Stimulated activated CD4-positive, alpha-beta T cell treated with anti-CD3 and anti-CD28 coated beads, Interleukin-1b, Interleukin-23, amount 100 ng/mL, for 24 hours (primary cell): ENCODE data around the gene C3orf18.

Experiments
- DNase-seq, 4 experiments: peaks; one replicate each; pipeline ENCODE4 v3.0.0-alpha.2; 2020; ENCODE audit warnings: low read depth in 4 of 4, low spot score in 1 of 4

The C3orf18 gene

DNA sequence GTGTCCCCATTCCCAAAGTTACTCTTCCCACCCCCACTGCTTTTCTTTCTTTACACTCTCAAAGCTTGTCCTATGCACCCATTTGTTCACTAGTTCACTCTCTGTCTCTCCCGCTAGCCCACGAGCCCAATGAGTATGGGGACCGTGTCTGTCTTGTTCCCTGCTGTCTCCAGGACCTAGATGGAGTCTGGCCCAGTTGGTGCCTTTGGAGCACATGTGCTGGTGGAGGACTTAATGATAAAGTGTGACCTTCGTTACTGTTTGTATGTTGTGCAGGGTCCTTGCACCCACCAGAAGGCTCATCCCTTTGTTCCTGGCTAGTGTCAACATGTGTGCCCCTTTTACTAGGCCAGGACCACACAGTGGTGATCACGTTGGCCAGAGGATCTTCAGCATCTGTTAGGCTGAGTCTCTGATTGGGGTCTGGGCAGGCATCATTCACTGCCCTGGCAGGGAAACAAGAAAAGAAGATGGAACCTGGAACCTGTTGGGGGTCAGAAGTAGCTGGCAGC, 36.6 kb upstream of the C3orf18 start:
- DNase-seq, result no peak

DNA sequence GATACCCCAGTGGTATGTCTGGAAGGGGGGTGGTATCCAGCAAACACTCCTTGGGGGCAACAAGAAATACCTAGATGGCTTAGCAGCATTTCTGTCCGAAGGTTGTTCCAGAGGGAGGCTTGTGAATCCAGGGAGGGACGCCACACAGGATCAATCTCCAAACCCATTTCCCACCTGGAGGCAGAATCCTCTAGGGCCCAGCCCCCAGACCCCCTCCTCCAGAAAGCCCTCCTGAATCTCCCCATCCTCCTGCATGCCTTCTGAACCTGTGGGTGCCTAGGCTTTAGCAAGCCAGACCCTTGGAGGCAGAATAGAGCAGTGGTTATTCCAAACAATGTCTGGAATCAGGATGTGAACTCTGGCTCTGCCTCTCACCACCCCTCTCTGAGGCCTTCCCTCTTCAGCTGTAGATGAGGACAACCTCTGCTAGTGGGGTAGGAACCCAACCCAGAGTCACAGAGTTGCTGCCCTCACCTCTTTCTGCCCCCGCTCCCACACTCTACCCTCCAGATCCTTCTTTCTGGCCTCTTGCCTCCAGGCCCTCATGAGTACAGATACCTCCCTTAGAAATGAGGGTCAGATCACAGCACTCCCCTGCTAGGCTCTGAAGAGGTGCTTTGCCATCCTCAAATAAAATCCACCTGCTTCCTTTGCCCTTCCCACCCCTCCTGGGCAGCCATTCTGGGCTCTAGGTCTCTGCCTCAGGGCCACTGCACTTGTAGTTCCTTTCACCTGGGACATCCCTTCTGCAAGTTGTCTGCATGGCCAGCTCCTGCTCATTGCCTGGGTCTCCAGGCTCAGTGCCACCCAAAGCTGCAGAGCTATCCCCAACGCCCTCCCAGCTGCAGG, 35.9 kb upstream of the C3orf18 start:
- no peak for DNase-seq

DNA sequence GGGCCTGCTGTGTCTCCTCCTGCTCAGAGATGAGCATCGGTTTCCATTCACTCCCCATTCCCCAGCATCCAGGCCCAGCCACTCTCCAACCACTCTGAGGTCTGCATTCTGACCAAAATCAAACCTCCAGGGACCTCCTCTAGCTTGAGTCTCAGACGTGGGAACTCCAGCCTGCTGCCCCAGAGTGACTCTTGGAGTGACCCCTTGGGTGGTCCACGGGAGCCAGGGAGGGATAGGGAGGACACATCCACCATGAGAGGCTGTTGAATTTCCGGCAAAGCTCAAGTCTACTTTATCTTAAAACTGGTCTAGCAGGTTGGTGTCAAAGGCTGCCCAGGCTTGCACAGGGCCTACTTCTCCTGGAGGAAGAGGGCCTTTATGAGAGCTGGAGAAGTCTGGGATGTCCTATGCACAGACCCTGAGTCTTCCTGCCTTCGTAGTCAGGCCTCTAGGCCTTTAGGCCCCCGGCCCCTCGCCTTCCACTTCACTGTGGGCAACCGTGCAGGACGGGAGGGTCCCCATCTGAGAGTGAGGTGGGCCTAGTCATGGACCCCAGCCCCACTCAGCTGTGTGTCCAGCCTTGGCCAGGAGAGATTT, 35.1 kb upstream of the C3orf18 start:
- DNase-seq, result no peak

DNA sequence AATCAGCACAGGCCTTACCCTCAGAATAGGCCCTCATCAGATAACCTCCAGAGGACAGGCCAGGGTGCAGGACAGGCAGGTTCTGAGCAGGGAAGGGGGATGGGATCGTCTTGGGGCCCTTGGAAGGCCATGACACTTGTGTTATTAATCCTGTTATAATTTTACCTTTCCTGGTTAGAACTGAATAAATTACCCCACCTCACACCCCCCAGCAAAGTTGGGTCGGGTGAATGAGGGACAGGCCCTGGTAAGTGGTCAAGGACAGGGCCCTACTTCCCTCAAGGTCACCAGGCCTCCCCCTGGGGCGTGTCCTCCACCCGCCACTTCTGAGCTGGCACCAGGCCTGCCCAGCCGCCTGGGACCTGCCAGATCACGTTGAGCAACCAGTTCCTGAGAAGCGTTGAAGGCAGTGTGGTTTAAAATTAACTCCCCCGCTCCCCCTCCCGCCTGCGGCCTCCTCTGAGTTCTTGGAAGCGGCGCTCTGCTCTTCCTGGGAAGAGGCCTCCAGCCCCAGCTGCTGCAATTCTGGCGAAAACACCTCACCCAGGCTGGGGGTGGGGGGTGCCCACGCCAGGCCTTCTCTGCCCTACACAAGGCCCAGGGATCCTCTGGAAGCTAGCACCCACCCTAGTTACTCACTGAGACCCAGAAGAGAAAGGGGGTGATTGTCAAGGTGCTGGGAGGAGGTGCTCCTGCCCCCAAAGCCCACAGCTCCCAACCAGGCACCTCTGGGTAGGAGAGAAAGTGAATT, 33.5 kb upstream of the C3orf18 start:
- DNase-seq, result peak in 3 of 4 experiments; percentile 69 to 95 (median 80)

DNA sequence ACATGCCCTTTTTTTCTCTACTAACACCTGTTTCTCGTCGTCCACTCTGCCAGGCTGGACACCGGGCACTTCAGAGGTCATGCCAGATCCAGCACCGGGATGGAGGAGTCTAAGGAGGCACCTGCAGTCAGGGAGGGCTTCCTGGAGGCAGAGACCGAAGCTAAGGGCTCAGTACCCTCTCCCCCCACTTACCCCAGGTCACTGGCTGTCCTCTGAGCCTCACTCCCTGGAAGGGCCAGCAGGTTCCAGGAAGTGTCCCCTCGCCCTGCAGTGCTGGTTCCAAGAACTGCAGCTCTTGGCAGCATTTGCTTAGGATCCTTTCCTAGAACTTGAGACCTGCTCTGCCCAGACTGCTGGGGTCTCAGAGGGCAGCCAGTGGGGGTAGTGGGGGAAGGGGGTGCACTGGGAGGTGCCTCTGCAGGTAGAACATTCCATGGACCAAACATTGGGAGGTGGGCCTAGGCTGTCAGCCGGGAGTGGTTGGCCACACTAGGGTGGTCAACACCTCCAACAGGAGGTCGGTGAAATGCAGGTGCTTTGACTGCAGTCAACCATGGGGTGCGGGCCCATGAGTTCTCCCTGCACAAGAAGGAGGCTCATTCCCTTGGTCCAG, 32.7 kb upstream of the C3orf18 start:
- no peak for DNase-seq

DNA sequence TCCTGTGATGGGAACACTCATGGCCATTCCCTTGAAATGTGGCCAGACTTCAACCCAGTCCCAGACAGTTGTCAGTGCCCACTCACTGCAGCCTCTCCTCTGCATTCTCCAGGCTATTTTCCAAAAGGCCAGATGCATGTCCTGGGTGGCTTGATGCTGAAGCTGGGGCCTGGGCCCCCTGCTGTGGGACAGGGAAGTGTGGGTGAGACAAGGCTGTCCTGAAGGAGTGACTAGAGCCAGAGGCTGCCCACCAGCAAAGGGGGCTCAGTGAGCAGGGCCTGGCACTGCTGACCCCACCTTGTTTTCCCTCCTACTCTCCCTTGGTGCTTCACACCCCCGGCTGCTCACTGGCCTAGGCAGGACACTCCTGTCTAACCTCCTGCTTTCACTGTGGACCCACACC, 32.2 kb upstream of the C3orf18 start:
- DNase-seq, result no peak

DNA sequence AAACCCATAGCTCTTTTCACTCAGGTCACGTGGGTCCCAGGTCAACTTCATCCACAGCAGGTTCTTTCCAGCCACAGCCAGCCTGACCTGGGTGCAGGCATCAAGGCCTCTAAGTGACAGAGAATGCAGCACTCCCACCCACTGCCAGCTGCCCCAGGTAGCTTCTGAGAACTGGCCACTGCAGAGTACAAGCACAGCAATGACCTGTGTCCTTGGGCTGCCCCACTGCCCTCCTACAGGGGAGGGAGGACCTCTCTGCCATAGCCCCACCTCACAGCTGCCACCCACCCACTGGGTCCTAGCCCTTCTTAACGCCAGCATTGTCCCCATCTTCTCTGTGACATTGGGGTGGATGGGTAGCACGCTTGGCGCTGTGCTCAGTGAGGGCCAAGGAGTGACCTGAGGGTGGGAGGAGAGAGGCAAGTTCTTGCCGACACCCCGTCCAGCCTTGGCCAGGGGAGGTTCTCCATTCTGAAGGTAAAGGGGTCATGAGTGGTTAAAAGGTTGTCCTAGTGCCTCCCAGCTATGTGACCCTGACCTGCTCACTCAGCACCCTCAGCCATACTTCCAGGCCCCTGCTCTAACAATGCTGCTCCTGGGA, 31.7 kb upstream of the C3orf18 start:
- no peak for DNase-seq

DNA sequence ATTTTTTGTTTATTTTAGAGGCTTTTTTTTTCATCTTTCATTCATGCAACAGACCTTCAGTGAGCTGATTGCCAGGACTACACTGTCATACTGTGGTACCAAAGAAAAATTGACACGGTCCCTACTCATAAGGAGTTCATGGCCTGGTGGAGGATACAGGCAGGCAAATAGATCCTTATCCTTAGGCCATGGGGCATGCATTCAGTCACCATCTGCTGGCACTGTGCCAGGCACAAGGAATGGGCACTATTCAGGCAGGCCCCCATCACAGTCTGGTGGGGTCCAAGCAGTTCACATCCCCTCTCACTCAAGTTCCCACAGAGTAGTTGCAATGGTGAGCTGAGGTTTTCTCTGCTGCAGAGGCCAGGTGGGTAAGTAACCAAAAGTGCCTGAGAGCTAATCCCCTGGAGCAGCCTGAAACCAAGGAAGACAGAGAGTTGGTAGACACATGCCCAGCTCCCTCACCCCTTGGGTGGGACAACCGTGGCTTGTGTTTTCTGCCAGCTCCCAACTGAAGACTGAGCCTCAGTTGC, 26.8 kb upstream of the C3orf18 start:
- no peak for DNase-seq

DNA sequence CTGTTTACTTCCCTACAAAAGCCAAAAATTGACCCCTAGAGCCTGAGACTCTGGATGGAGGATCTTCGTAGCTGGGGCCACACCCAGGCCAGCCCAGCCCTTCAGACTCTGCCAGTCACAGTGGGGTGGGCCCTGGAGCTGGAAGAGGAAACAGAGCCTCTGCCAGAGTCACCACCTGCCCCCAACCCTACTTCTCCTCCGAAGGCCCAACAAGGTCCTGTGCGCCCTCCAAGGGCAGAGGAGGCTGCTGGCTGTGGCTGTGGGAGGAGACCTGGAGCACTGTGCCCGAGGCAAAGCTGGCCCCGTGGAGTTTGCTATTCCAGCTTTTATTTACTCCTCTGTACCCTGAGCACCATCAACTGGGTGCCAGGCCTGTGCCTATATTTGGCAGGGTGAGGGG, 25.0 kb upstream of the C3orf18 start:
- DNase-seq, result no peak

DNA sequence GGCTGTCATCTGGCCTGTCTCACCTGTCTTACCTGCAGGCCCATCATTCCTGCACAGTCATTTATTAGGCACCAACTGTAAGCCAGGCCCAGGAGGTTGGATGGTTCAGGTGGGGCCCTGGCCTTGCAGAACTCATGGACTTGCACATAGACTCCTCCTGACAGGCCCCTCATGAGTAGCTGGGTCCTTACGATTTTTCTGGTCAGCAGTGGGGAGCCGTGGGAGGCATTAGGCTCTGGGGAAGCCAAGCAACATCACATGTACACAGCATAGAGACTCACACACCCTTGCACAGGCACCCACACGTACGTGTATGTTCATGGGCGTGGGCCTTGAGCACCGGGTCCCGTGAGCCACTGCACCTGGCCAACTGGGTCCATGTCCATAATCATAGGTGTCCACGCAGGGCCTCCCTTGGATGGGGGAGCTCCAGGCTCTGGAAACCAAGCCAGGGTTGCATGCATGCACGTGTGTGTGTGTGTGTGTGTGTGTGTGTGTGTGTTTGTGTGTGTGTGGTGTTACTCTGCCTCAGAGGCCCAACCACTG, 23.7 kb upstream of the C3orf18 start:
- DNase-seq, result no peak

DNA sequence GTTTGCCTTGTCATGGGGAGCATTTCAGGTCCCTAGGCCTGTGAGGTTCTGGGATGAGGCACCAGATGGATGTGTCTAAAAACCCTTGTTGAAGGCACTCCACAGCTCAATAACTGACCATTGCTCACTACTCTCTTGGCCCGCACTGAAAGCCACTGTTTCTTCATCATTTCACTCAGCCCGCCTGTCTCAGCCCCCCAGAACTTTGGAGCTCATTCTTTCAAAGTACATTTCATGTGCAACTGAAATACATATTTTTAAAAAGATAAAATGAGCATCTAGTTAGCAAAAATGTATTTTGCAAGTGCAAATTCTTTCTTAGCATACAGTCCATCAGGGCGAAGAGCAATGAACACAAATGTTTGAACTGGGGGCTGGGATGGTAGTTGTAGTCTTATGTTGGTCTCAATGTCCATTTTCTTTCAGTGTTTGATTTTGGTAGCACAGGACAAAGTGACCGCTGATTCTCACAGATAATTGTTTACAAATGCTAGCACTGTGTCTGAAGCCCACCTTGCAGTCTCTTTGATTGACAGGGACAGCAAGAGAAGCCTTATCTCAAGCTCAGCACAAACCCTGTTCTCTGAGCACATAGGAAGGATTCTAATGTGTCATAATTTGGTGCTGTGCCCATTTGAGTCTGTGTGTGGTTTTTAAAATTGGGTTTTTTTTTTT, 21.3 kb upstream of the C3orf18 start:
- DNase-seq, result no peak

DNA sequence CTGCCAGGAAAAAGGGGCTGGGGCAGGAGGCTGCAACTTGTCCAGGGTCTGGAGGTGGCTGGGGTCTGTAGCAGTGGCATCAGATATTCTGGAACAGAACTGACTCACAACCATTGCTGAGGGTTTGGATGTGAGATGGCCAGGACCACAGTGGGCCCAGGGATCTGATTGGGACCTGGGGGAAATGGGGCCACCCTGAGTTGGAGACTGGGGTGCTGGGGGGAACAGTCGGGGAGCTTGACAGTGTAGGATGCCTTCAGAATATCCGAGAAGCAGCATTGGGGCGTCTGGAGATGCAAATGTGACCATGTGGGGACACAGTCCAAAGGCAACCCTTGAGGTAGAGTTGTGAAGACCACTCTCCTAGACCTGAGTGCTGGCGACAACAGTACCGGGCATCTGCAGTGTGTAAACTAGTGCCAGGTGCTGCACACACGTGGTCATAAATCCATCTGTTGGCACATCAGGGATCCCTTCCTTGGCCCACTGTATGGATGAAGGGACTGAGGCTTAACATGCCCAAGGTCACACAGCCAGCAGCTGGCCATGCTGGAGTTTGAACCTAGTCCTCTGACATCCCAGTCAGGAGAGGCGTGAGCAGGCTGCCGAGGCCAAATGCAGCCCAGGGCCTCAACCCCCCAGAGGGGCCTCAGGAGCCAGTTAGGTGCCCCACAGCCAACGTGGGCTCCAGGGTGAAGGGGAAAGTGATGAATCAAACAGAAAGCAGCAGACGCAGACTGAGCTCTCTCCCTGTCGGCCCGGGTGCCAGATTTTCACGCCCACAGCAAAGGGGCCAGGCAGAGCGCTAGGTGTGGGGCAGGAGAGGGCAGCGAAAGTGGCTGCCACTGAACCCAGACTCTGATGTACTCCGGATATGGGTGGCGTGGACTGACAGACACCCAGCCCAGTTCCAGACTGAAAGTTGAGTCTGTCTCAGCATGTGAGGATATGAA, 20.5 kb upstream of the C3orf18 start:
- peak in 2 of 4 experiments; percentile 78 to 88 for DNase-seq

DNA sequence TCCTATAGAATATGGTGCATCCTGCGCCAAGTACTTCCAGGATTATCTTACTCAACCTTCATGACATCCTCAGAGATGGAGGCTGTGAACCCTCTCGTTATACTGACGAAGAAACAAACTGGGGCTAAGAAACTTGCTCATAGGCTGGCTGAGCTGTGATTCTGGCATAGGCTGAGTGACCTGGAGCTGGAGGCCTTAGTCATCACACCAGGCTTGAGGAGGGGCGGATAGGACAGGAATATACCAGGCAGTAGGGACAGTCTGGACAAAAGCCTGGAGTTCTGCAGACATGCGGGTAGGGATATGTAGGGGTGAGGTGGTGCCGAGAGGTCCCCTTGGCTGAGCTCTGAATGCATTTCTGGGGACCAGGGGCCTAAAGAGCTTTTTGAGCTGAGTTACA, 19.8 kb upstream of the C3orf18 start:
- no peak for DNase-seq

DNA sequence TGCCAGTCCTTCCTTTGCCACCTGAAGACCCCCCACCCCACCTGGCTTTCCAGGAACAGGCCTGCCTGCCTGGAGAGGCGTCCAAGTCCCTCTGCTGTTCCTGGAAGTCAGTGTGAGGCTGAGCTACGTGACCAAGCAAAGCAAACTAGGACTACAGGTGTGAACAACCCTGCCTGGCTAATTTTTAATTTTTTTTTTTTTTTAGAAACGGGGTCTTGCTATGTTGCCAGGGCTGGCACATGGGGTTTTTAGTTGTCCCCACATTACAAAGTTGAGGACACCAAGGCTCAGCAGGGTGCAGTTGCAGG, 19.2 kb upstream of the C3orf18 start:
- DNase-seq, result no peak

DNA sequence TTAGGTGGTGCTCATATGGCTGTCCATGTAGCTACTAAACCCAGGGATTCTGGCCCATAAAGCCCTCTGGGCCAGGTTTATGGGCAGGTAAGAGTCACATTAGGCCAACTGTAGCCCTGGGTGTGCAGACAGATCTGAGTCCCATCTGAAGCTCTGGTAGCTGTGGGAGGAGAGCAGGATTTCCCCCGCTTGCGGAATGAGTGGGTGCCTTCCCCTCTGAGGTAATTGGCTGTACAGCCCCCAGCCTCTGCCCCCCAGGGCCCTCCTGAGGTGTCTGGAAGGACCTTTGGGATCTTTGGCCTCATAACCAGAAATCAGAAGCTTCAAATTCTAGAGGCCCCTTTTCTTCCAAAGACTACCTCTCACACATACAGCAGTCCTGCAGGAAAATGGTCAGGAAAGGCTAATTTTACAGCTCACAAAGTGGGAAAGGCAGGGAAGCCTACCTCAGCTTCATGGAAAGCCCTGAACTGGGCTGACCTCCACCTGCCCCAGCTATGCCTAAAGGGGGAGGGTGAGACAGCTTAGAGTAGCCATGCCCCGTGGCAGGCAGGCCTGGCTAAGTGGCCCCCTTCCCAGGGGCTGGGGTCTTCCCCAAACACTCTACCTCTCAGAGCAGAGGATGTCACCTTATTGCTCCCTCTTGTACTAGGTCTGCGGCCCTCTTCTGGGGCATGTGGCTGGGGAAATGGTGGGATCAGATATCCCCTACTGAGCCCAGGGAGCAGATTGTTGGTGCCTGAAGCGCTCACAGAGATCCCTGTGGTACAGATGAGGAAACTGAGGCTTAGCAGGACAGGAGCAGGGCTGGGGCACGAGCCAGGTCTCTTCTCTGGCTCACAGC, 18.6 kb upstream of the C3orf18 start:
- no peak for DNase-seq

DNA sequence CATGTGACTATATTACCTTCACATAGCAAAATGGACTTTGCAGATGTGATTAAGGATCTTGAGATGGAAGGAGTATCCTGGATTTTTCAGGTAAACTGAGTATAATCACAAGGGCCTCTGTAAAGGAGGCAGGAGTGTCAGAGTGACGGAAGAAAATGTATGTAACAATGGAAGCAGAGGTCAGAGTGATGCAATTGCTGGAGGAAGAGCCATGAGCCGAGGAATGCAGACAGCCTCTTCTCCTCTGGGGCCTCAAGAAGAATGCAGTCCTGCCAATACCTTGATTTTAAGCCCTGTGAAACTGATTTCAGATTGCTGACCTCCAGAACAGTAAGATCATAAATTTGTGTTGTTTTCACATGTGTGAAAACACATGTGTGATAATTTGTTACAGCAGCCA, 16.8 kb upstream of the C3orf18 start:
- no peak for DNase-seq

DNA sequence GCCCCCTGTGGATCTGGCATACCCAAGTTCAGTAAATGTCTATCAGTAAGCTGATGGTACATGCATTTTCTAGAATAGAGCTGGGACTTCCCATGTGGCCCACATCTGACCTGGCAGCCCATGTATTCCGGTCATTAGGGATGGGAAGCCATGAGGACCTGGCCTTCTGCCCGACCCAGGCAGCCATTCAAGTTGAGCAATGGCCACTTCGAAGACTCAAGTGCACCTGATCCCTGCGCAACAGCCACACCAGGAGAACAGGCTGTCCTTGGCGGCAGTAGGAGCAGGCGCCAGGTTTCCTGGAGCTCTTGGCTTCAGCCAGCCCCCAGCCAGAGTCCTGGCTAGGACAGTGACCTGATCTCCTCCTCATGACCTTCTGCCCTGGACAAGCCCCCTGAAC, 16.4 kb upstream of the C3orf18 start:
- DNase-seq, result no peak

DNA sequence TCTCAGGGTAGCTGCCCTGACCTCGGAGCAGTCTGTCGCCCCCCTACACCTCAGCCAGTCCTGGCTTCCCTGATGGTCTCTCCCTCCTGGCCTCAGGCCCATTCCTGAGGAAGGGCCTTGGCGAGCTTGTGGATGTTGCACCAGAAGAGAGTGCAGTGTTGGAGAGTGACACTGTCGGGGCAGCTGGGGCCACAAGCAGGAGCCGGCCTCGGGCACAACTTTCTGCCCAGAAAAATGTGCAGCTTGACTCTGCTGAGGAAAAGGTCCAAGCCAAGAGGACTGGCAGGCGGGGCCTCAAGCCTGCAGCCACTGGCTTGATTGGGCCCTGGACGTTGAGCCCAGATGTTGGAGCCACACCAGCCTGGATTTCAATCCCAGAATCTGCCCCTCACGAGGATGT, 14.5 kb upstream of the C3orf18 start:
- no peak for DNase-seq
